ENCODE results near the gene APPBP2. TPM values are rescaled to one million over a fixed set of nuclear protein-coding genes. Genes with fewer than 3 reads are reported as not detected.
A peak's percentile ranks its signal among the peaks of the same experiment; 100 is the strongest.

APPBP2 gene
- total RNA-seq, 1 donor from 2014 or later: 48.0 TPM

- Mint-ChIP-seq H3K4me1 (peaks cover 17% of the 10 kb centered on the region), H3K4me3 (peak overlapping the region; percentile 92), H3K27me3 (ENCODE audit: insufficient read depth, low read depth) (no peaks in the 10 kb centered on the region), H3K9me3 (peaks cover 7% of the 10 kb centered on the region), H3K27ac (peak overlapping the region; percentile 98), H3K36me3 (peaks cover 22% of the 10 kb centered on the region)
- H3K9ac ChIP-seq: peak overlapping the region; percentile 94
- H3K27me3 ChIP-seq: no peaks in the 10 kb centered on the region
- H3K9me3 ChIP-seq (ENCODE audit: low read depth): no peaks in the 10 kb centered on the region
- H3F3A ChIP-seq (ENCODE audit: low read depth): peaks cover 3% of the 10 kb centered on the region
- peaks cover 79% of the 10 kb centered on the region for H3K79me2 ChIP-seq (ENCODE audit: low read depth)
- peak overlapping the region; percentile 96 for H3K4me3 ChIP-seq
- H3K4me1 ChIP-seq: peaks cover 15% of the 10 kb centered on the region
- no peaks in the 10 kb centered on the region for H3K36me3 ChIP-seq
- H4K20me1 ChIP-seq (ENCODE audit: low read depth): peaks cover 48% of the 10 kb centered on the region
- peak; percentile 2 for DNase-seq (ENCODE audit: low spot score)
- TF ChIP-seq EZH2 (IDR thresholded peaks at IDR 0.05): no peak
- no peak for TF ChIP-seq EZH2phosphoT487 (IDR thresholded peaks at IDR 0.05)
- no peak for TF ChIP-seq CTCF (IDR thresholded peaks at IDR 0.05)
- peak overlapping the region; percentile 99 for H3K27ac ChIP-seq
- peak overlapping the region; percentile 97 for H3K4me2 ChIP-seq
- H2AFZ ChIP-seq (replicated peaks): peak overlapping the region; percentile 91
Measured at GRCh38 chr17:60525328-60525684, 736 bp downstream of the APPBP2 start.

- TF ChIP-seq EZH2phosphoT487 (IDR thresholded peaks at IDR 0.05) (no peak), CTCF (IDR thresholded peaks at IDR 0.05) (no peak), EZH2 (IDR thresholded peaks at IDR 0.05) (no peak)
- Histone ChIP-seq H4K20me1 (ENCODE audit: low read depth) (peaks cover 53% of the 10 kb centered on the region), H3K9me3 (ENCODE audit: low read depth) (no peaks in the 10 kb centered on the region), H3F3A (ENCODE audit: low read depth) (peaks cover 3% of the 10 kb centered on the region), H3K4me2 (peak overlapping the region; percentile 97), H3K4me1 (peaks cover 15% of the 10 kb centered on the region), H3K27me3 (no peaks in the 10 kb centered on the region), H3K4me3 (peak overlapping the region; percentile 96), H3K36me3 (no peaks in the 10 kb centered on the region), H3K27ac (peak overlapping the region; percentile 16), H3K9ac (peak overlapping the region; percentile 94), H3K79me2 (ENCODE audit: low read depth) (peaks cover 85% of the 10 kb centered on the region), H2AFZ (replicated peaks) (no peak overlapping the region)
- Mint-ChIP-seq H3K9me3 (peaks cover 3% of the 10 kb centered on the region), H3K4me3 (peak overlapping the region; percentile 92), H3K4me1 (peaks cover 17% of the 10 kb centered on the region), H3K27me3 (ENCODE audit: insufficient read depth, low read depth) (no peaks in the 10 kb centered on the region), H3K27ac (peak overlapping the region; percentile 98), H3K36me3 (peaks cover 18% of the 10 kb centered on the region)
- DNase-seq (ENCODE audit: low spot score): no peak
Measured at GRCh38 chr17:60524463-60525327, 1.3 kb downstream of the APPBP2 start.

- Histone ChIP-seq H3K9me3 (ENCODE audit: low read depth) (no peaks in the 10 kb centered on the region), H3K4me3 (peak overlapping the region; percentile 96), H3K9ac (peak overlapping the region; percentile 94), H3K4me1 (peaks cover 15% of the 10 kb centered on the region), H3K4me2 (peak overlapping the region; percentile 97), H3F3A (ENCODE audit: low read depth) (peaks cover 3% of the 10 kb centered on the region), H3K79me2 (ENCODE audit: low read depth) (peaks cover 94% of the 10 kb centered on the region), H3K27me3 (no peaks in the 10 kb centered on the region), H3K36me3 (no peaks in the 10 kb centered on the region), H3K27ac (no peak overlapping the region), H2AFZ (replicated peaks) (no peak overlapping the region), H4K20me1 (ENCODE audit: low read depth) (peaks cover 54% of the 10 kb centered on the region)
- no peak for DNase-seq (ENCODE audit: low spot score)
- Mint-ChIP-seq H3K4me3 (peak overlapping the region; percentile 92), H3K27ac (no peak overlapping the region), H3K4me1 (peaks cover 17% of the 10 kb centered on the region), H3K9me3 (peaks cover 3% of the 10 kb centered on the region), H3K27me3 (ENCODE audit: insufficient read depth, low read depth) (no peaks in the 10 kb centered on the region), H3K36me3 (peaks cover 13% of the 10 kb centered on the region)
- no peak for TF ChIP-seq CTCF (IDR thresholded peaks at IDR 0.05)
- no peak for TF ChIP-seq EZH2 (IDR thresholded peaks at IDR 0.05)
- no peak for TF ChIP-seq EZH2phosphoT487 (IDR thresholded peaks at IDR 0.05)
Measured at GRCh38 chr17:60523822-60524221, 2.2 kb downstream of the APPBP2 start.

Data from neural progenitor cell (in vitro differentiated cells).